Immature natural killer cell (primary cell): Measurements from ENCODE around the gene CCNL1. TPM values are rescaled to one million over a fixed set of nuclear protein-coding genes. Genes with fewer than 3 reads are reported as not detected.

Source experiments
- DNase-seq, 3 donors: peaks; one replicate each; pipeline ENCODE4 v3.0.0; 2022; ENCODE audit warnings: mixed read lengths in 1 of 3
- H3K27ac Mint-ChIP-seq, 6 donors: one replicate each; pipeline ENCODE4 v1.8.0; 2020; ENCODE audit warnings: mixed read lengths in 6 of 6, mild to moderate bottlenecking in 5 of 6, inconsistent platforms in 4 of 6, moderate library complexity in 3 of 6
- H3K27me3 Mint-ChIP-seq, 3 donors: one replicate each; pipeline ENCODE4 v1.8.0; 2020 to 2021; ENCODE audit warnings: low read depth in 3 of 3, mild to moderate bottlenecking in 3 of 3, mixed read lengths in 3 of 3, moderate library complexity in 3 of 3, inconsistent platforms in 1 of 3
- H3K36me3 Mint-ChIP-seq, 3 donors: one replicate each; pipeline ENCODE4 v1.8.0; 2020; ENCODE audit warnings: mixed read lengths in 3 of 3, inconsistent platforms in 2 of 3, mild to moderate bottlenecking in 2 of 3
- H3K4me1 Mint-ChIP-seq, 2 donors: one replicate each; pipeline ENCODE4 v1.8.0; 2020; ENCODE audit warnings: inconsistent platforms in 2 of 2, mild to moderate bottlenecking in 2 of 2, mixed read lengths in 2 of 2, moderate library complexity in 1 of 2
- H3K4me3 Mint-ChIP-seq, 5 donors: one replicate each; pipeline ENCODE4 v1.8.0; 2020; ENCODE audit warnings: mild to moderate bottlenecking in 5 of 5, mixed read lengths in 5 of 5, inconsistent platforms in 3 of 5, moderate library complexity in 3 of 5
- H3K9me3 Mint-ChIP-seq, 6 donors: one replicate each; pipeline ENCODE4 v1.8.0; 2020; ENCODE audit warnings: mild to moderate bottlenecking in 6 of 6, mixed read lengths in 6 of 6, inconsistent platforms in 4 of 6, moderate library complexity in 3 of 6
- polyA plus RNA-seq, 3 donors: library from polyadenylated mRNA; unstranded; fragments of 300-500 nt; fragmentation: Illumina TruSeq; gene quantifications; one replicate each; pipeline ENCODE4 v1.2.3, GENCODE V29; 2021

Gene CCNL1
- polyA plus RNA-seq, 3 donors from 2014 or later, result 35.3 to 87.6 (median 44.2) TPM

DNA sequence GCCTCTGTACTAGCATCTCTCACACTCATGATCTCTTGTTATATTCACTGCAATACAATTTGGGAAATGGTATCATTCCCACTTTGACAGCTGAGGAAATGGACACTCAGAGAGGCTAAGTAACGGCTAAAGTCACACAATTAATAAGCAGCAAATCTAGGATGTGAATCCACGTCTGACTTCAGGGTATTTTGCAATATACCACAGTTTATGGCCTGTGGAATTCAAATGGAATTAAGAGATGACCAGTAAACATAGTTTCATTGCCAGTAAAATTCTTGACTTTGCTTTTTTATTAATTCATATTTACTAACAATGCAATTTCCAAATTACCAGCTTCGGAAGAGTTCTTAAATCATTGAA, 61.1 kb downstream of the CCNL1 start:
- no peak overlapping the region for H3K4me3 Mint-ChIP-seq
- no peaks in the 10 kb centered on the region for H3K36me3 Mint-ChIP-seq
- peaks cover 0 to 2% (median 1%) of the 10 kb centered on the region in 3 donors for H3K27me3 Mint-ChIP-seq
- no peak for DNase-seq
- no peak overlapping the region for H3K27ac Mint-ChIP-seq
- no peaks in the 10 kb centered on the region for H3K4me1 Mint-ChIP-seq
- H3K9me3 Mint-ChIP-seq, result peaks cover 0 to 2% (median 0%) of the 10 kb centered on the region in 6 donors

DNA sequence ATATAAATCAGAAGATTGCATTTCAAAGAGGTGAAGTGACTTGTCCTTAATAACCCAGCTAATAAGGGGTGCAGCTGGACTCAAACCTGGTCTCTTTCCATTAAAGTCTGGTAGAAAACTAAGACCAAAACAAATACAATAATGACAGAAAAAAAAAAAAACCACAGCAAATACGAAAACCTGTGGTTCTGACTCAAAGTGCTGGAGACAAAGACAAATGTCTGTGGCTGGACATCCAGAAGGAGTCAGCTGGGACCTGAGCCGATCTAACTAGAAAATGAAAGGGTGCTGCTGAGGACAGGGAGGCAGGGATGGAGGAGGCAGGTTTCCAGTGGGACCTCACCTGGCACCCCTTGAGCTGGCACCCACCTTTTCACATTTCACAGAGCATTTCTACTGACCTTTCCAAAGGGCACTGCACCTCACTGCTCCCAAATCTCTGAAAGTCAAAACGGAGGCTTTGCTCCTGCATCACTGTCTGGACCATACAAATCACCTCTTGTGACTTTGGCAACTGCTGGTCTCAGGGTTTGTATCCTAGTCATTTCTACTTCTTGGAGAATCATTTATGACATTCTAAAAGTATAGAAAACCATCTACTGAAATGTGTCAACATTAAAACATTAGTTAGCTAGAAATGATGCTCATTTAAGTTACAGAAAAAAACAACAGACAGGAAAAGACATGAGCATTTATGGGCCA, 61.7 kb downstream of the CCNL1 start:
- Mint-ChIP-seq H3K36me3 (no peaks in the 10 kb centered on the region), H3K27ac (no peak overlapping the region), H3K4me1 (no peaks in the 10 kb centered on the region), H3K9me3 (peaks cover 0 to 2% (median 0%) of the 10 kb centered on the region in 6 donors), H3K4me3 (no peak overlapping the region), H3K27me3 (peaks cover 0 to 2% (median 1%) of the 10 kb centered on the region in 3 donors)
- no peak for DNase-seq
